DND-41 (cell line): ENCODE data around the gene PIK3CB.

ENCODE experiments used
- ATAC-seq: fragments of 200-7000 bp; cut with Tn5 transposase; 3 replicates; pipeline ENCODE4 v1.9.1; 2021; ENCODE audit warnings: low read depth; ENCODE audit not compliant: insufficient read depth
- DNase-seq: peaks from one replicate; pipeline ENCODE4 v3.0.0-alpha.2; 2020
- H2AFZ ChIP-seq: 2 replicates; pipeline ENCODE4 v1.6.0; 2012; ENCODE audit warnings: low read depth, low read length
- H3K27ac ChIP-seq: 2 replicates; pipeline ENCODE4 v1.5.1; 2012; ENCODE audit warnings: low read length, inconsistent platforms
- H3K27me3 ChIP-seq: fragments of 200-600 bp; sonication (generic); 2 replicates; pipeline ENCODE4 v1.6.0; 2012; ENCODE audit warnings: low read length, mild to moderate bottlenecking, inconsistent platforms; ENCODE audit not compliant: insufficient read depth, poor library complexity
- H3K36me3 ChIP-seq: 2 replicates; pipeline ENCODE4 v1.5.1; 2012; ENCODE audit warnings: low read length, inconsistent platforms; ENCODE audit not compliant: insufficient read depth
- H3K4me1 ChIP-seq: 2 replicates; pipeline ENCODE4 v1.5.1; 2012; ENCODE audit warnings: mild to moderate bottlenecking, low read length; ENCODE audit not compliant: insufficient read depth
- H3K4me2 ChIP-seq: 2 replicates; pipeline ENCODE4 v1.6.0; 2012; ENCODE audit warnings: mild to moderate bottlenecking, moderate library complexity, low read length, inconsistent platforms; ENCODE audit not compliant: insufficient read depth
- H3K4me3 ChIP-seq, 2 experiments: fragments of 200-600 bp in 1 of 2; shearing (Covaris generic) in 1 of 2; 2 replicates each; pipeline ENCODE4 v1.5.1; 2012 to 2016; ENCODE audit warnings: inconsistent platforms in 2 of 2, low read length in 2 of 2, mild to moderate bottlenecking in 2 of 2, low read depth in 1 of 2, moderate library complexity in 1 of 2
- H3K79me2 ChIP-seq: 2 replicates; pipeline ENCODE4 v1.6.0; 2012; ENCODE audit warnings: low read length, inconsistent platforms; ENCODE audit not compliant: insufficient read depth
- H3K9ac ChIP-seq: 2 replicates; pipeline ENCODE4 v1.6.0; 2012; ENCODE audit warnings: low read depth, mild to moderate bottlenecking, inconsistent platforms, low read length, moderate library complexity
- H3K9me3 ChIP-seq: 2 replicates; pipeline ENCODE4 v1.5.1; 2012; ENCODE audit warnings: low read length, moderate library complexity, mild to moderate bottlenecking, inconsistent platforms; ENCODE audit not compliant: insufficient read depth, severe bottlenecking
- H4K20me1 ChIP-seq: 2 replicates; pipeline ENCODE4 v1.6.0; 2012; ENCODE audit warnings: low read length; ENCODE audit not compliant: insufficient read depth
- CTCF ChIP-seq: IDR thresholded peaks from 2 replicates; pipeline ENCODE4 v1.5.1; 2012; ENCODE audit warnings: borderline replicate concordance, low read length, moderate library complexity, mild to moderate bottlenecking; ENCODE audit not compliant: poor library complexity, severe bottlenecking; ENCODE audit errors: extremely low read depth
- EZH2 ChIP-seq: IDR thresholded peaks from 3 replicates; pipeline ENCODE4 v1.6.1; 2012; ENCODE audit warnings: borderline replicate concordance, low read depth, mild to moderate bottlenecking, moderate library complexity, low read length, inconsistent platforms; ENCODE audit not compliant: severe bottlenecking

PIK3CB gene

GRCh38 chr3:138646513-138646912 lies 188.2 kb downstream of the PIK3CB start:
- ATAC-seq (no peak), DNase-seq (no peak)
- Histone ChIP-seq H3K4me3 (no peak overlapping the region), H3K4me2 (no peak overlapping the region), H3K27me3 (no peaks in the 10 kb centered on the region), H3K79me2 (no peaks in the 10 kb centered on the region), H3K27ac (no peak overlapping the region), H4K20me1 (no peaks in the 10 kb centered on the region), H3K36me3 (peaks cover 24% of the 10 kb centered on the region), H3K4me1 (no peaks in the 10 kb centered on the region), H2AFZ (no peak overlapping the region), H3K9me3 (peaks cover 20% of the 10 kb centered on the region), H3K9ac (no peak overlapping the region)
- TF ChIP-seq EZH2 (no peak), CTCF (no peak)

GRCh38 chr3:138646008-138646407 lies 188.7 kb downstream of the PIK3CB start:
- ATAC-seq (no peak), DNase-seq (no peak)
- Histone ChIP-seq H3K9me3 (peaks cover 20% of the 10 kb centered on the region), H2AFZ (no peak overlapping the region), H3K79me2 (no peaks in the 10 kb centered on the region), H3K9ac (no peak overlapping the region), H3K27me3 (no peaks in the 10 kb centered on the region), H3K36me3 (peaks cover 22% of the 10 kb centered on the region), H3K4me1 (no peaks in the 10 kb centered on the region), H3K27ac (no peak overlapping the region), H3K4me3 (no peak overlapping the region), H3K4me2 (no peak overlapping the region), H4K20me1 (no peaks in the 10 kb centered on the region)
- no peak for TF ChIP-seq CTCF
- TF ChIP-seq EZH2: no peak

GRCh38 chr3:138642927-138643253 lies 191.8 kb downstream of the PIK3CB start:
- Histone ChIP-seq H3K9ac (no peak overlapping the region), H2AFZ (no peak overlapping the region), H3K9me3 (peaks cover 10% of the 10 kb centered on the region), H3K27ac (no peak overlapping the region), H3K27me3 (no peaks in the 10 kb centered on the region), H3K4me2 (no peak overlapping the region), H3K79me2 (no peaks in the 10 kb centered on the region), H3K4me3 (no peak overlapping the region), H4K20me1 (no peaks in the 10 kb centered on the region), H3K4me1 (no peaks in the 10 kb centered on the region), H3K36me3 (no peaks in the 10 kb centered on the region)
- no peak for TF ChIP-seq CTCF
- ATAC-seq: no peak
- no peak for DNase-seq

- no peaks in the 10 kb centered on the region for H4K20me1 ChIP-seq
- no peaks in the 10 kb centered on the region for H3K36me3 ChIP-seq
- no peak for TF ChIP-seq CTCF
- no peak for TF ChIP-seq EZH2
- ATAC-seq (no peak), DNase-seq (no peak)
- no peaks in the 10 kb centered on the region for H3K4me1 ChIP-seq
- peaks cover 10% of the 10 kb centered on the region for H3K9me3 ChIP-seq
- H3K4me2 ChIP-seq: no peak overlapping the region
- H3K79me2 ChIP-seq: no peaks in the 10 kb centered on the region
- H3K4me3 ChIP-seq: no peak overlapping the region
- no peak overlapping the region for H3K9ac ChIP-seq
- no peak overlapping the region for H3K27ac ChIP-seq
- H3K27me3 ChIP-seq: no peaks in the 10 kb centered on the region
- no peak overlapping the region for H2AFZ ChIP-seq
Measured at GRCh38 chr3:138642226-138642926, 192.4 kb downstream of the PIK3CB start.
